Frontal cortex (tissue), 4 donors: ENCODE measurements around the gene PIP. TPM values are rescaled to one million over a fixed set of nuclear protein-coding genes. Genes with fewer than 3 reads are reported as not detected.
"Not testable (repeated sequence)": the region's sequence is repeated elsewhere in the genome, so short reads cannot be mapped to it uniquely, and the experiment has no call there.

Source experiments
- DNase-seq, 2 donors: peaks; one replicate each; pipeline ENCODE4 v3.0.0; 2012; ENCODE audit warnings: low spot score in 2 of 2
- FAIRE-seq: peaks from 2 replicates; lab custom pipeline; 2012; peaks lifted over from hg19 to GRCh38; lab: Jason Lieb, UNC
- total RNA-seq: library from RNA; depleted of rRNA; stranded (reverse); fragments of >200 nt; gene quantifications from one replicate; pipeline ENCODE4 v1.2.3, GENCODE V29; 2014
- donor health status: control.
- donor health status: control.
- donor health status: control.

PIP gene
- not detected for total RNA-seq

GRCh38 chr7:143131781-143132180 is at the start of gene PIP:
Gene PIP, plus strand, starts transcription at chr7:143132077. Its CDS starts 40 bp downstream, at chr7:143132117.
- FAIRE-seq: no peak

GRCh38 chr7:143085109-143085508 is 46.8 kb upstream of the PIP start:
- FAIRE-seq (no peak), DNase-seq (no peak)

More at GRCh38 chr7:143131781-143132180, at the start of gene PIP:
- no peak for DNase-seq

GRCh38 chr7:143085610-143086009 is 46.3 kb upstream of the PIP start:
- not testable (repeated sequence) for DNase-seq, FAIRE-seq

- FAIRE-seq: not testable (repeated sequence)
Observed at GRCh38 chr7:143088549-143089231, 43.2 kb upstream of the PIP start.

GRCh38 chr7:143096146-143096545 is 35.7 kb upstream of the PIP start:
- FAIRE-seq (no peak), DNase-seq (no peak)

More at GRCh38 chr7:143088549-143089231, 43.2 kb upstream of the PIP start:
- DNase-seq: not testable (repeated sequence)

- FAIRE-seq, DNase-seq: not testable (repeated sequence)
Observed at GRCh38 chr7:143099579-143099978, 32.3 kb upstream of the PIP start.

GRCh38 chr7:143104759-143105158 is 27.1 kb upstream of the PIP start:
- DNase-seq: no peak
- FAIRE-seq: no peak

- not testable (repeated sequence) for FAIRE-seq, DNase-seq
Observed at GRCh38 chr7:143108019-143108418, 23.9 kb upstream of the PIP start.

GRCh38 chr7:143117395-143117794 is 14.5 kb upstream of the PIP start:
- no peak for FAIRE-seq
- no peak for DNase-seq

- no peak for DNase-seq
Observed at GRCh38 chr7:143120691-143121405, 11.0 kb upstream of the PIP start.

GRCh38 chr7:143123326-143123725 is 8.6 kb upstream of the PIP start:
- not testable (repeated sequence) for FAIRE-seq, DNase-seq

More at GRCh38 chr7:143120691-143121405, 11.0 kb upstream of the PIP start:
- no peak for FAIRE-seq

GRCh38 chr7:143126146-143126545 is 5.7 kb upstream of the PIP start:
- DNase-seq (no peak), FAIRE-seq (no peak)

- no peak for FAIRE-seq
- no peak for DNase-seq
Observed at GRCh38 chr7:143129051-143129450, 2.8 kb upstream of the PIP start.

- DNase-seq (no peak), FAIRE-seq (no peak)
Observed at GRCh38 chr7:143129477-143129876, 2.4 kb upstream of the PIP start.

- FAIRE-seq: no peak
Observed at GRCh38 chr7:143130541-143130940, 1.3 kb upstream of the PIP start.

GRCh38 chr7:143147070-143147469 is 15.2 kb downstream of the PIP start:
- DNase-seq (no peak), FAIRE-seq (no peak)

More at GRCh38 chr7:143130541-143130940, 1.3 kb upstream of the PIP start:
- no peak for DNase-seq

GRCh38 chr7:143148050-143148449 is 16.2 kb downstream of the PIP start:
- no peak for FAIRE-seq
- no peak for DNase-seq

GRCh38 chr7:143148651-143149050 is 16.8 kb downstream of the PIP start:
- FAIRE-seq: no peak
- no peak for DNase-seq

GRCh38 chr7:143150696-143151095 is 18.8 kb downstream of the PIP start:
- not testable (repeated sequence) for FAIRE-seq, DNase-seq

GRCh38 chr7:143158617-143159016 is 26.7 kb downstream of the PIP start:
- not testable (repeated sequence) for FAIRE-seq, DNase-seq

- FAIRE-seq (no peak), DNase-seq (no peak)
Observed at GRCh38 chr7:143171697-143172096, 39.8 kb downstream of the PIP start.
